NCI-H2227 treated with DMSO at 0.1 percent for 48 hours (cell line): ENCODE results near the gene TRIM33.

Experiments
- DNase-seq: peaks from one replicate; lab custom pipeline; 2025; lab: John Stamatoyannopoulos, UW

TRIM33 gene

GRCh38 chr1:114511032-114511785, at the start of gene TRIM33:
Gene TRIM33, minus strand, starts transcription at chr1:114511203. Its CDS starts 127 bp downstream, at chr1:114511076.
- DNase-seq = peak; percentile 85

GRCh38 chr1:114559356-114559755, 48.4 kb upstream of the TRIM33 start:
- DNase-seq = no peak

DNA sequence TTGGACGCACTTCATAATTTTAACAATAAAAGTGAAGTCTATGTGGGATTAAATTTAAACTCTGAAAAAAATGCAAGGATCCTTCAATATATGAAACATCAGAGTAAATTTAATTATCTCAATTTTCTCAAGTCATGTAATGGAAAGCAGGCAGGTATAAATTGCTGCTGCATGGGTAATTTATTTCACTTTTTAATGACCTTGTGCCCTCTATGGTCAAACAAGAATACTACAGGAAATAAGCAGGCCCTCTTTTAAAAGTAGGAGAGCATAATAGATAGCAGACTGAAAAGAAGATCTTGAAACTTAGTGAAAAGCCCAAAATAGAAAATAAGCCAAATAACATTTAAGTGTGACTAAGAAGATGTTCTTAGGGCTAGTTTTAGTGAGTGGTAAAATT, 47.5 kb upstream of the TRIM33 start:
- no peak for DNase-seq

GRCh38 chr1:114554577-114554976, 43.6 kb upstream of the TRIM33 start:
- DNase-seq = no peak

GRCh38 chr1:114552106-114552639, 41.2 kb upstream of the TRIM33 start:
- DNase-seq = no peak

DNA sequence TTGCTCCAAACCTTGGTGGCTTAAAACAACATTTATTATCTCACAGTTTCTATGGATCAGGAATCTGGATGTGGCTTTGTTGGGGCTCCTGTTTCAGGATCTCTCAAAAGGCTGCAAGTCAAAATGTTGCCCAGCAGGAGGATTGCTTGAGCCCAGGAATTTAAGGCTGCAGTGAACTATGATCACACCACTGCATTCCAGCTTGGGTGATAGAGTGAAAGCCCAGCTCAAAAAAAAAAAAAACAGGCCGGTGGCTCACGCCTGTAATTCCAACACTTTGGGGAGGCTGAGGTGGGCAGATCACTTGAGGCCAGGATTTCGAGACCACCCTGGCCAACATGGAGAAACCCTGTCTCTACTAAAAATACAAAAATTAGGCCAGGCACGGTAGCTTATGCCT, 40.4 kb upstream of the TRIM33 start:
- no peak for DNase-seq

- no peak for DNase-seq
Observed at GRCh38 chr1:114550336-114550735, 39.3 kb upstream of the TRIM33 start.

DNA sequence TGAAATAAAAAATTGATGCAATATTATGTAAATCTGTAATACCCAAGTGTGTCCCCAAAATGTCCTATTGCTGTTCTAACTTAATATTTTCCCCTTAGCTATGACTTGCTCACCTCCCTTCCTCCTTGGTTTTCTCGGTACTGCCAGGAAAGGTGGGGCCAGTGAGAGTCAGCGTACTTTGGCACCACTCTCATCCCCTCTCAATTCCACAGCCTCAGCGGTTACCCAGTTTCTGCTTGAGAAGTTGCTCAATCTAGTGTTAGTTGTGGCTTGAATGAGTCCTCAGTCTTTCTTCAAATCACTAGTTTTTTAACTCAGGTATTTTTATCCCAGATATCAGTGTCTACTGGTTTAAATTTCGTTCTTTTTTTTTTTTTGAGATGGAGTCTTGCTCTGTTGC, 38.1 kb upstream of the TRIM33 start:
- no peak for DNase-seq

GRCh38 chr1:114547076-114547475, 36.1 kb upstream of the TRIM33 start:
- no peak for DNase-seq

GRCh38 chr1:114545796-114546195, 34.8 kb upstream of the TRIM33 start:
- DNase-seq = no peak

GRCh38 chr1:114545315-114545714, 34.3 kb upstream of the TRIM33 start:
- no peak for DNase-seq

DNA sequence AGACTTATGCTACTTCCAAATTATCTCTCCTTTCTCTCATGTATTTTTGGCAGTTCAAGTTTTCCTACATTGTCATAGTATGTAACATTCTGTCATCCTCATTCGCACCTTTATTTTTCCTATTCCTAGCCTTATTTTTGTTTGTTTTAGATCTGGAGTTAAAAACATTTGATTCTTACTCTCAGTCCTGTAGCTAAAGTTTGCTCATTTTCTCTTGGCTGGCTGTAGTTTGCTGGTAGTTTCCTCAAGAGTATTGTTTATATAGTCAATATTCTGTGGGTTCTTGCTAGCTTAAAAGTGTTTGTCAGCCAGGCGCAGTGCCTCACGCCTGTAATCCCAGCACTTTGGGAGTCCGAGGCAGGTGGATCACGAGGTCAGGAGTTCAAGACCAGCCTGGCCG, 29.8 kb upstream of the TRIM33 start:
- DNase-seq = no peak

- no peak for DNase-seq
Observed at GRCh38 chr1:114540272-114540671, 29.3 kb upstream of the TRIM33 start.

DNA sequence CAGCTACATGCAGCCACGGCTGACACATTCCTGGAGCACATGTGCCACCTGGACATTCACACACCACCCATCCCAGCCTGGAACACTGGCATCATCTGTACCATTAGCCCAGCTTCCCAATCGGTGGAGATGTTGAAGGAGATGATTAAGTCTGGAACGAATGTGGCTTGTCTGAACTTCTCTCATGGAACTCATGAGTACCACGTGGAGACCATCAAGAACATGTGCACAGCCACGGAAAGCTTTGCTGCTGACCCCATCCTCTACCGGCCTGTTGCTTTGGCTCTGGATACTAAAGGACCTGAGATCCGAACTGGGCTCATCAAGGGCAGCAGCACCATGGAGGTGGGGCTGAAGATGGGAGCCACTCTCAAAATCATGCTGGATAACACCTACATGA, 25.0 kb upstream of the TRIM33 start:
- DNase-seq = no peak

DNA sequence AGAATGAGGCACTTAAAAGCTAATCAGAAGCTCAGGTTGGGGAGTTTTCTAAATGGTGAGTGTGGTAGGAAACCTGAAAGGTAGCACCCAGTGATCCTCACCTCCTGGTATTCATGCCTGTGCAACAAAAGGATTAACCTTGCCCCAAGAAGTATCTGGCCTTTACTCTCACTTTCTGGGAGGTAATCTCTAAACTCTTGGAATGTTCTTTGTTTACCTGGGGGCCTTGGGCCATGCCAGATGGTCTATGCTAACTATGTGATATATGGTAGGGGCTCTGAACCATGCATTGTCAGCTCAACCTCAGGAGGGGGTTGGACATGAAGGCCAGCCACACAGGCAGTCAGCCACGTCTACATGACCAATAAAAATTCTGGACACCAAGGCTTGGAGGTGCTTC, 24.4 kb upstream of the TRIM33 start:
- DNase-seq = no peak

GRCh38 chr1:114531094-114531493, 20.1 kb upstream of the TRIM33 start:
- no peak for DNase-seq

GRCh38 chr1:114530224-114530623, 19.2 kb upstream of the TRIM33 start:
- no peak for DNase-seq

GRCh38 chr1:114524944-114525343, 13.9 kb upstream of the TRIM33 start:
- no peak for DNase-seq

DNA sequence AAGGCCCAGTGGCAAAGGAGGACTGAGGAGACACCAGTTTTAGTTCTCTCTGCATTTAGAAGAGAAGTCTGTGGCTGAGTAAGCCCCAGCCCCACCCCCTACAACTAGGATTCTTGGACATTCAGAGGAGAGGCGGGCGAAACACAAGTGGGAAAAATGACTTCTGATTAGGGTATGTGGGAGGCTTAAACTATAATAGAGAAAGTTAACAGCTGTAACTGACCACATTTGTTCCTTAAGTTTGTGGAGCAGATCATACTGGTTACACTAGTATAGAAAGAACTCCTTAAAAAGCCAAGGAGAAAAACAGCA, 11.2 kb upstream of the TRIM33 start:
- DNase-seq = no peak

DNA sequence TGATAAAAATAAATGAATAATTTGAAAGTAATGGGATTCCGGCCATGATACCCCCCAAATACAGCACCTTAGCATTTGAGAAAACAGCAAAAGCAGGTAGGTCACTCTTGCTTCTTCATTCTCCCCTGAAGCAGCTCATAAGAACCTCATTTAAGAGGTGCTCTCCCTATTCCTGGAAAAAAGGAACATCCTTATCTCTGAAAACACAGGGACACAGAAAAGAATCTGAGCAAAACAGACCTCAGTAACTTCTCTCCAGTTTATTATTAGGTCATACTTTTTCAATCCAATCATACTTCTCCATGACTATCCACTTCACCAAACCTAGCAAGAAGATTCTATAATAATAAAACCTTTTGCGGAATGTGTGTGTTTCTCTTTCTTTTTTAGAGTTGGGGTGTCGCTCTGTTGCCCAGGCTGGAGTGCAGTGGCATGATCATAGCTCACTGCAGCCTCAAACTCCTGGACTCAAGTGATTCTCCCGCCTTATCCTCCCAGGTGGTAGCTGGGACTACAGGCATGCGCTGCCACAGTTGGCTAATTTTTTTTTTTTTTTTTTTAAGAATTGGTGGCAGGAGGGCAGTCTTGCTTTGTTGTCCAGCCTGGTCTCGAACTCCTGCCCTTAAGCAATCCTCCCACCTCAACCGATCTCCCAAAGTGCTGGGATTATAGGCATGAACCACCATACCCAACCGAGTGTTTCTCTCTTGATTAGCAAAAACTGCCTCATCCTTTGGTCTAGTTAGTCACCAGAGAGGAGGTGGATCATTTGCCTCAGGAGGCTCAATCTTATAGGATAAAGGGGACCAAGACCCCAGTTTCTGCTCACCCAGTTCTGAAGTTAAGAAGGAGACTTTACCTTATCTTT, 10.6 kb upstream of the TRIM33 start:
- no peak for DNase-seq

DNA sequence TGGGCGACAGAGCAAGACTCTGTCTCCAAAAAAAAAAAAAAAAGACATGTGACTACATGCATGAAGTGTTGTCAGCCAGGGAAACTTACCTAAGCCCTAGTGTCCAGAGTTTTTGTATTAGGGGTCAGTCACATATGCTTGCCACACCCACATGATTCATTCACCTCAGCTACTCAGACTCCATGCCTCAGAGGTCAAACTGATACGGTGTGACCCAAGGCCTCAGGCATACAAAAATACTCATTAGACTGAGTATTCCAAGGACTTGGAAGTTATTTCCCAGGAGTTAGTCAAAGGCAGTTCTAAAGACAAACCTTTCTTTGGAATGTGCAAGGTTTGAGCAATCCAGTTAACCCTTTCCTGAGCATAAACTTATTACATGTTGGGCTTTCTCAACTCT, 6.3 kb upstream of the TRIM33 start:
- DNase-seq = no peak

- no peak for DNase-seq
Observed at GRCh38 chr1:114512595-114513280, 1.7 kb upstream of the TRIM33 start.
